Hepatocyte (in vitro differentiated cells): ENCODE results near the gene RAET1L.

Experiments
- EZH2 ChIP-seq: fragments of 200-600 bp; sonication (generic); IDR thresholded peaks from 2 replicates; pipeline ENCODE4 v1.6.1; 2016; ENCODE audit warnings: antibody characterized with exemption, mild to moderate bottlenecking, borderline replicate concordance
- EZH2phosphoT487 ChIP-seq: fragments of 200-600 bp; sonication (generic); IDR thresholded peaks from one replicate; pipeline ENCODE4 v1.6.1; 2018; ENCODE audit warnings: antibody characterized with exemption, mild to moderate bottlenecking, low read depth, moderate library complexity; ENCODE audit not compliant: unreplicated experiment, severe bottlenecking

GRCh38 chr6:149975400-149975799 lies 49.9 kb downstream of the RAET1L start:
- no peak for TF ChIP-seq EZH2phosphoT487
- TF ChIP-seq EZH2, result no peak
